HepG2 (cell line): ENCODE results near the gene LYSET. TPM values are rescaled to one million over a fixed set of nuclear protein-coding genes. Genes with fewer than 3 reads are reported as not detected.

Experiments
- ATAC-seq: fragments of 200-7000 bp; cut with Tn5 transposase; 3 replicates; pipeline ENCODE4 v1.9.1; 2020; ENCODE audit warnings: mild to moderate bottlenecking, moderate library complexity
- BruUV-seq: library from RNA; stranded (reverse); fragments of 400-500 nt; replicated peaks from 2 replicates; lab custom pipeline; 2021; lab: Mats Ljungman, UMichigan
- CTCF ChIA-PET: fragments of 300-600 bp; formaldehyde crosslinking; extraction: SDS; loops from one replicate; lab custom pipeline; 2021; ENCODE audit warnings: low total read pairs, inconsistent platforms, low intra/inter-chr PET ratio; lab: Yijun Ruan, JAX
- POLR2A ChIA-PET: fragments of 350-600 bp; sonication (Branson Sonifier 250); formaldehyde crosslinking; loops from one replicate; lab custom pipeline; 2020; ENCODE audit warnings: antibody characterized with exemption, inconsistent platforms; lab: Yijun Ruan, JAX
- DNase-seq: peaks from one replicate; pipeline ENCODE4 v3.0.0-alpha.2; 2015; ENCODE audit warnings: low spot score
- FAIRE-seq: peaks from 3 replicates; lab custom pipeline; 2011; peaks lifted over from hg19 to GRCh38; lab: Jason Lieb, UNC
- H2AFZ ChIP-seq: one replicate; pipeline ENCODE4 v1.6.1; 2011; ENCODE audit warnings: low read length, inconsistent platforms
- H3K27ac ChIP-seq: fragments of 300-600 bp; 3 replicates; pipeline ENCODE4 v1.8.0; 2011; ENCODE audit warnings: mixed run types, mild to moderate bottlenecking, mixed read lengths, low read length, inconsistent platforms; ENCODE audit not compliant: insufficient read depth; ENCODE audit errors: extremely low read length
- H3K27me3 ChIP-seq, 2 experiments: fragments of 200-600 bp in 1 of 2; 2 replicates in 1 of 2; 3 replicates in 1 of 2; pipeline versions ENCODE4 v1.6.0 to v1.8.0; 2011; ENCODE audit warnings: low read length in 2 of 2, mild to moderate bottlenecking in 2 of 2, moderate library complexity in 2 of 2, inconsistent platforms in 1 of 2; ENCODE audit not compliant: insufficient read depth in 2 of 2, control insufficient read depth in 1 of 2
- H3K36me3 ChIP-seq, 2 experiments: fragments of 200-600 bp in 1 of 2; replicated peaks in 1 of 2; 2 replicates in 1 of 2; 3 replicates in 1 of 2; pipeline versions ENCODE4 v1.5.1 to v1.8.0; 2011; ENCODE audit warnings: low read length in 2 of 2, inconsistent platforms in 1 of 2; ENCODE audit not compliant: insufficient read depth in 2 of 2, control insufficient read depth in 1 of 2
- H3K4me1 ChIP-seq: 2 replicates; pipeline ENCODE4 v1.5.1; 2012; ENCODE audit warnings: low read length, inconsistent platforms; ENCODE audit not compliant: insufficient read depth
- H3K4me2 ChIP-seq: 2 replicates; pipeline ENCODE4 v1.6.0; 2011; ENCODE audit warnings: low read depth, low read length, inconsistent platforms
- H3K4me3 ChIP-seq, 3 experiments: fragments of 200-600 bp in 1 of 3; sonication (generic), shearing (Covaris generic) in 1 of 3; replicated peaks in 1 of 3; 2 replicates each; pipeline ENCODE4 v1.5.1; 2011 to 2016; ENCODE audit warnings: low read length in 3 of 3, inconsistent platforms in 2 of 3, low read depth in 2 of 3, mild to moderate bottlenecking in 2 of 3, control low read depth in 1 of 3, mixed read lengths in 1 of 3; ENCODE audit not compliant: insufficient read depth in 1 of 3
- H3K79me2 ChIP-seq: one replicate; pipeline ENCODE4 v1.6.1; 2011; ENCODE audit warnings: low read length, inconsistent platforms; ENCODE audit not compliant: insufficient read depth
- H3K9ac ChIP-seq: 2 replicates; pipeline ENCODE4 v1.6.0; 2011; ENCODE audit warnings: mild to moderate bottlenecking, low read depth, low read length, inconsistent platforms; ENCODE audit not compliant: insufficient read depth
- H3K9me3 ChIP-seq: 2 replicates; pipeline ENCODE4 v1.5.1; 2012; ENCODE audit warnings: mild to moderate bottlenecking, low read length
- H4K20me1 ChIP-seq: 2 replicates; pipeline ENCODE4 v1.6.0; 2011; ENCODE audit warnings: inconsistent platforms, mild to moderate bottlenecking, low read length, moderate library complexity; ENCODE audit not compliant: insufficient read depth
- CBFB ChIP-seq: sonication (generic); formaldehyde crosslinking; IDR thresholded peaks from 2 replicates; pipeline ENCODE4 v1.4.0; 2020; ENCODE audit warnings: missing genetic modification reagents
- EEA1 ChIP-seq: sonication (generic); formaldehyde crosslinking; IDR thresholded peaks from 2 replicates; pipeline ENCODE4 v1.5.1; 2020; ENCODE audit warnings: mild to moderate bottlenecking, missing genetic modification reagents, borderline replicate concordance
- EHMT2 ChIP-seq: fragments of 200-600 bp; sonication (generic); IDR thresholded peaks from 2 replicates; pipeline ENCODE4 v1.7.0; 2017; ENCODE audit warnings: antibody characterized with exemption, low read depth, low read length, borderline replicate concordance
- FOXK2 ChIP-seq: fragments of 450-650 bp; IDR thresholded peaks from 2 replicates; pipeline ENCODE4 v1.6.1; 2016
- GPN1 ChIP-seq: sonication (generic); formaldehyde crosslinking; IDR thresholded peaks from 2 replicates; pipeline ENCODE4 v1.5.1; 2020; ENCODE audit warnings: missing genetic modification reagents, borderline replicate concordance
- HOXA9 ChIP-seq: sonication (generic); formaldehyde crosslinking; IDR thresholded peaks from 2 replicates; pipeline ENCODE4 v1.8.1; 2022; ENCODE audit warnings: missing genetic modification reagents, mild to moderate bottlenecking, moderate library complexity, borderline replicate concordance
- REL ChIP-seq: sonication (generic); formaldehyde crosslinking; conservative IDR thresholded peaks from 2 replicates; pipeline ENCODE4 v1.8.0; 2022; ENCODE audit warnings: mild to moderate bottlenecking, missing genetic modification reagents, moderate library complexity
- RORA ChIP-seq: sonication (generic); formaldehyde crosslinking; IDR thresholded peaks from 2 replicates; pipeline ENCODE4 v1.5.0; 2020; ENCODE audit warnings: mild to moderate bottlenecking, missing genetic modification reagents, moderate library complexity
- SMARCC2 ChIP-seq: fragments of 450-650 bp; IDR thresholded peaks from 2 replicates; pipeline ENCODE4 v1.6.1; 2017; ENCODE audit warnings: antibody characterized with exemption, mild to moderate bottlenecking
- SP1 ChIP-seq, 2 experiments: fragments of 450-650 bp in 1 of 2; sonication (generic) in 1 of 2; formaldehyde crosslinking in 1 of 2; IDR thresholded peaks; 2 replicates each; pipeline versions ENCODE4 v1.4.0 to v1.6.1; 2016 to 2020; ENCODE audit warnings: missing genetic modification reagents in 1 of 2
- TCF7 ChIP-seq: sonication (generic); IDR thresholded peaks from 2 replicates; pipeline ENCODE4 v1.6.1; 2016; ENCODE audit warnings: antibody characterized with exemption, low read depth
- TRIM24 ChIP-seq: sonication (generic); formaldehyde crosslinking; IDR thresholded peaks from 2 replicates; pipeline ENCODE4 v1.8.0; 2022; ENCODE audit warnings: mild to moderate bottlenecking, missing genetic modification reagents
- ZFP37 ChIP-seq: sonication (generic); formaldehyde crosslinking; IDR thresholded peaks from 2 replicates; pipeline ENCODE4 v1.4.0; 2020; ENCODE audit warnings: missing genetic modification reagents, borderline replicate concordance
- ZNF101 ChIP-seq: sonication (generic); formaldehyde crosslinking; IDR thresholded peaks from 2 replicates; pipeline ENCODE4 v1.4.0; 2020; ENCODE audit warnings: mild to moderate bottlenecking, low read depth, missing genetic modification reagents, borderline replicate concordance
- ZNF251 ChIP-seq: sonication (generic); formaldehyde crosslinking; IDR thresholded peaks from 2 replicates; pipeline ENCODE4 v1.9.0; 2021; ENCODE audit warnings: mild to moderate bottlenecking, missing genetic modification reagents
- ZNF501 ChIP-seq: sonication (generic); formaldehyde crosslinking; IDR thresholded peaks from 2 replicates; pipeline ENCODE4 v1.5.1; 2020; ENCODE audit warnings: mild to moderate bottlenecking, moderate library complexity, missing genetic modification reagents
- WGBS: methylation state at CpG from one replicate; pipeline ENCODE4 v1.1.6; 2017; ENCODE audit warnings: low lambda C conversion rate; 5-methylcytosine and 5-hydroxymethylcytosine counted together
- in situ Hi-C: cut with HindIII; loops from 2 replicates; pipeline ENCODE4 v1.10.0; 2017; ENCODE audit warnings: low pct_unique_long_range_greater_than_20kb; ENCODE audit not compliant: extremely low pct_ligation_motif_present
- intact Hi-C: fragments of 100-400 bp; cut with micrococcal nuclease; formaldehyde crosslinking; loops from one replicate; pipeline ENCODE4 v1.10.0; 2022; ENCODE audit not compliant: unreplicated experiment
- polyA plus RNA-seq, 8 experiments: library from polyadenylated mRNA; depleted of rRNA in 3 of 8; stranded (reverse) in 7 of 8; unstranded in 1 of 8; fragments of >200 nt; fragmentation: Illumina TruSeq in 4 of 8; extraction: Trizol in 4 of 8; gene quantifications; 2 replicates each; pipeline versions ENCODE4 v1.2.1 to v1.2.3, GENCODE V29; 2011 to 2016; ENCODE audit warnings: low read depth in 4 of 8, missing spikeins in 1 of 8, mixed read lengths in 1 of 8; ENCODE audit not compliant: insufficient read depth in 1 of 8
- total RNA-seq, 5 experiments: library from RNA; depleted of rRNA; stranded (reverse); fragments of >200 nt; fragmentation: Illumina TruSeq; extraction: Trizol; gene quantifications; 2 replicates each; pipeline ENCODE4 v1.2.3, GENCODE V29; 2016; ENCODE audit warnings: low read depth in 1 of 5
- TF ChIP-seq, protein P1 (sequence below): sonication (generic); formaldehyde crosslinking; IDR thresholded peaks from 2 replicates; pipeline ENCODE4 v1.4.0; 2020; ENCODE audit warnings: missing genetic modification reagents

Gene LYSET
- total and polyA plus RNA-seq, 2 of the 13 experiments (the other 11 are each of a cell fraction or from before 2014, with no cell fraction given), result 19.1 to 36.6 TPM

DNA sequence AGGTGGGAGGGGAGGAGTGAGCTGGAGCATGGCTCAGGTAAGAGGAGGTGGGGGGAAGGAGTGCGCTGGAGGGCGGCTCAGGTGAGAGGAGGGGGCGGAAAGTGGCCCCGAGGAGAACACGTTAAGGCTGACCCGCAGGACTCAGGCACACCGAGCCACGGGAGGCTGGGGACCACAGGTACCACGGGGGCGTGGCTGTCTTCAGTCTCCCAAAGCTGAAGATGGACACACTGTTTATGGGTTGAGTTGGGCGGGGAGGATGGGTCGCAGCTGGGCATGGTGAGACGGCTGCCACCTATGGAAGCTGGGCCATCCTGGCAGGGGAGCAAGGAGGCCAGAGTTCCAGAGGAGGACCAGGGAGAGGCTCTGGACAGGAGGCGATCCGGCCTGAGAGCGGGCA lies 45.4 kb downstream of the LYSET start:
- FAIRE-seq (no peak), DNase-seq (no peak), ATAC-seq (no peak)
- in situ Hi-C loops, result loop anchor here (10.0 kb wide), 1 partner anchor 314 kb away; no protein-coding TSS in a partner anchor
- Histone ChIP-seq H3K36me3 (peaks cover 5 to 9% of the 10 kb centered on the region in 2 experiments), H2AFZ (no peak overlapping the region), H4K20me1 (no peaks in the 10 kb centered on the region), H3K4me3 (no peak overlapping the region), H3K4me2 (no peak overlapping the region), H3K27me3 (no peaks in the 10 kb centered on the region), H3K27ac (no peak overlapping the region), H3K4me1 (peaks cover 14% of the 10 kb centered on the region; the same call in 1 of the 2 replicates), H3K9ac (no peak overlapping the region), H3K9me3 (no peaks in the 10 kb centered on the region), H3K79me2 (no peaks in the 10 kb centered on the region)
- ChIA-PET CTCF (no interaction called here), POLR2A (no interaction called here)
- TF ChIP-seq TRIM24, result no peak
- intact Hi-C loops, result no loop called here
- no TSS peak for BruUV-seq
- 93% methylated on average over 12 of the region's 16 CpGs for WGBS

DNA sequence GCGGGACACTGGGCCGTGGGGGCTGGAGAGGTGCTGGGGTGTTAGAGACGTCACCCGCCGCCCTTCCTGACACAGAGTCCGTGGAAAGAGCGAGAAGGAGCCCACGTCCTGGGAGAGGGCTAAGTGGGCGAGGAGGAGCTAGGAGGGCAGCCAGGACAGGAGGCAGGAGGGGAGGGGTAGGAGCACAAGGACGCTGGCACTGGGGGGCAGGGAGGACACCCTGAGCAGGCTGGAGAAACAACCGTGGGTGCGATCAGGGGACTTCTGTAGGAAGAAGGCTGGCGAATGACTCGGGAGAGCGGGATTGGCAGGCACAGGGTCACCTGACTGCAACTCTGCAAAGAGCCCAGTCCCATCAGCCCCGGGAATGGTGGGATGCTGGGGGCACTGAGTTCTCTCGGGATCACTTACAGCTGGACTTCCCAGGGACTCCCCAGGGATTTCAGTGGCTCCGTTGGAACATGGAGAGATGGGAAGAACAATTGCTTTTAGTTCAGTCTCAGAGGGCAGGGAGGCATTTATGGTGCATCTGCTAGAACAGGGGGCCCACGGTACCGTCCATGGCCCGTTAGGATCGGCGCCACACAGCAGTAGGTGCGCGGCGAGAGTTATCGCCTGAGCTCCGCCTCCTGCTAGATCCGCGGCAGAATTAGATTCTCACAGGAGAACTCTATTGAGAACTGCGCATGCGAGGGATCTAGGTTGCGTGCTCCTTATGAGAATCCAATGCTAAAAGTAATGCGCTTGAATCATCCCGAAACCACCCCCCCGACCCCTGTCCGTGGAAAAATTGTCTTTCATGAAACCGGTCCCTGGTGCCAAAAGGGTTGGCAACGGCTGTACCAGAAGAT lies 46.2 kb downstream of the LYSET start:
- H3K27ac ChIP-seq, result no peak overlapping the region
- intact Hi-C loops, result no loop called here
- ChIA-PET CTCF (no interaction called here), POLR2A (no interaction called here)
- H3K9ac ChIP-seq, result no peak overlapping the region
- no peaks in the 10 kb centered on the region for H3K9me3 ChIP-seq
- H3K4me3 ChIP-seq, result peak overlapping the region in 1 of 3 experiments; percentile 16; a peak in 1 of 6 replicates
- 64% methylated on average over 30 of the region's 39 CpGs for WGBS
- DNase-seq, result no peak
- ATAC-seq, result no peak; the same call in 2 of the 3 replicates
- H3K4me1 ChIP-seq, result peaks cover 14% of the 10 kb centered on the region; the same call in 1 of the 2 replicates
- in situ Hi-C loops, result loop anchor here (10.0 kb wide), 1 partner anchor 313 kb away; no protein-coding TSS in a partner anchor
- H3K4me2 ChIP-seq, result peak overlapping the region; percentile 6; the same call in 1 of the 2 replicates
- H4K20me1 ChIP-seq, result no peaks in the 10 kb centered on the region
- H3K27me3 ChIP-seq, result no peaks in the 10 kb centered on the region
- peaks cover 5 to 9% of the 10 kb centered on the region in 2 experiments for H3K36me3 ChIP-seq
- no peak for FAIRE-seq
- no peaks in the 10 kb centered on the region for H3K79me2 ChIP-seq
- BruUV-seq, result no TSS peak
- H2AFZ ChIP-seq, result no peak overlapping the region
- TF ChIP-seq SP1 (IDR thresholded peaks at IDR 0.05) (no peak), SP1 (CRISPR knock-in tag; IDR thresholded peaks at IDR 0.05) (no peak), CBFB (CRISPR knock-in tag) (no peak), EHMT2 (no peak), ZNF501 (CRISPR knock-in tag) (no peak), ZFP37 (CRISPR knock-in tag) (no peak), REL (CRISPR knock-in tag) (no peak), HOXA9 (no peak), EEA1 (no peak), ZNF251 (CRISPR knock-in tag) (no peak), SMARCC2 (no peak), GPN1 (CRISPR knock-in tag) (no peak), ZNF101 (CRISPR knock-in tag) (no peak), TCF7 (no peak), RORA (no peak), FOXK2 (no peak)
- TF ChIP-seq, protein P1, sequence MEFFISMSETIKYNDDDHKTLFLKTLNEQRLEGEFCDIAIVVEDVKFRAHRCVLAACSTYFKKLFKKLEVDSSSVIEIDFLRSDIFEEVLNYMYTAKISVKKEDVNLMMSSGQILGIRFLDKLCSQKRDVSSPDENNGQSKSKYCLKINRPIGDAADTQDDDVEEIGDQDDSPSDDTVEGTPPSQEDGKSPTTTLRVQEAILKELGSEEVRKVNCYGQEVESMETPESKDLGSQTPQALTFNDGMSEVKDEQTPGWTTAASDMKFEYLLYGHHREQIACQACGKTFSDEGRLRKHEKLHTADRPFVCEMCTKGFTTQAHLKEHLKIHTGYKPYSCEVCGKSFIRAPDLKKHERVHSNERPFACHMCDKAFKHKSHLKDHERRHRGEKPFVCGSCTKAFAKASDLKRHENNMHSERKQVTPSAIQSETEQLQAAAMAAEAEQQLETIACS (CRISPR knock-in tag), result no peak
